NT2/D1 (cell line): ENCODE data around the gene HAUS5.

Experiments
- SUZ12 ChIP-seq: IDR thresholded peaks from 2 replicates; pipeline ENCODE4 v1.6.1; 2011; ENCODE audit not compliant: insufficient read length, insufficient read depth; ENCODE audit errors: extremely low read depth
- YY1 ChIP-seq: IDR thresholded peaks from 2 replicates; pipeline ENCODE4 v1.6.1; 2011; ENCODE audit not compliant: insufficient read length, insufficient read depth
- ZNF274 ChIP-seq: IDR thresholded peaks from 2 replicates; pipeline ENCODE4 v1.6.1; 2011; ENCODE audit warnings: mild to moderate bottlenecking, low read depth, low read length

DNA sequence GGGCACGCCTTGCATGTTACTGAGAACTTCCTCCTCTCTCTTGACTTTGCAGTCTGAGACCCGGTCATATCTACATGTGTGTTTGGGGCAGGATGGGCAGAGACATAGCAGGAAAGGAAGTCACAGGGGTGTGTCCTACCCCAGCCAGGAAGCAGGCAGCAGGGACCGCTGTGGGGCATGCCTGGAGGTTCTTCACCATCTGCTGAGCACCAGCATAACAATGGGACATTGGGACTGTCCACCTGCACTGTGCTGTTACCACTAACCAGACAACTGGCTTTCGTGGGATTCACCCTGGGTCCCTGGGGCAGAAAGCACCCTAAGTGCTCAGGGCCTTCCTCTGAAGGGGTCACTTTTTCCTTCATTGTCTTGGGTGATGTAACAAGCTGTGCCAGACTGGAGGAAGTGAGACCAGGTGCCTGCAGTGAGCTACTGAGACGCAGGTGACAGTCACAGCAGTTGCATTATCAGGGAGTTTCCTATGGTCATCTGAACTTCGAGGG lies 2.6 kb upstream of the HAUS5 start:
- TF ChIP-seq YY1 (no peak), ZNF274 (no peak), SUZ12 (no peak)
